Measurements from ENCODE around the gene ADGRL3.

Gene ADGRL3

GRCh38 chr4:61493041-61493440 is 292.9 kb downstream of the ADGRL3 start:
- Histone ChIP-seq H3K4me2 (ENCODE audit: low read length) (no peak overlapping the region), H3K36me3 (ENCODE audit: insufficient read depth, low read length) (no peaks in the 10 kb centered on the region), H3K4me1 (ENCODE audit: insufficient read depth, low read length, severe bottlenecking) (no peaks in the 10 kb centered on the region), H3K9ac (ENCODE audit: low read length) (no peak overlapping the region), H3K9me3 (ENCODE audit: low read length) (no peaks in the 10 kb centered on the region), H4K20me1 (ENCODE audit: insufficient read depth, low read length) (no peaks in the 10 kb centered on the region), H3K9me2 (ENCODE audit: low read depth, low read length) (no peaks in the 10 kb centered on the region), H3K79me2 (ENCODE audit: insufficient read depth, low read length) (no peaks in the 10 kb centered on the region), H3K27me3 (ENCODE audit: insufficient read depth, low read length) (no peaks in the 10 kb centered on the region), H3K4me3 (ENCODE audit: low read depth, low read length, poor library complexity, severe bottlenecking) (no peak overlapping the region), H3K27ac (ENCODE audit: low read depth, low read length, poor library complexity, severe bottlenecking) (no peak overlapping the region), H2AFZ (ENCODE audit: low read length) (no peak overlapping the region), H3F3A (ENCODE audit: insufficient read depth, low read length) (no peaks in the 10 kb centered on the region)
- TF ChIP-seq CTCF (IDR thresholded peaks at IDR 0.05; ENCODE audit: low read length) = no peak
- TF ChIP-seq EZH2 (IDR thresholded peaks at IDR 0.05; ENCODE audit: borderline replicate concordance, low read length) = no peak

GRCh38 chr4:61493470-61493869 is 293.3 kb downstream of the ADGRL3 start:
- Histone ChIP-seq H3K4me3 (ENCODE audit: low read depth, low read length, poor library complexity, severe bottlenecking) (no peak overlapping the region), H3K27ac (ENCODE audit: low read depth, low read length, poor library complexity, severe bottlenecking) (no peak overlapping the region), H3K79me2 (ENCODE audit: insufficient read depth, low read length) (no peaks in the 10 kb centered on the region), H3K4me2 (ENCODE audit: low read length) (no peak overlapping the region), H4K20me1 (ENCODE audit: insufficient read depth, low read length) (no peaks in the 10 kb centered on the region), H3K9me3 (ENCODE audit: low read length) (no peaks in the 10 kb centered on the region), H3F3A (ENCODE audit: insufficient read depth, low read length) (no peaks in the 10 kb centered on the region), H3K27me3 (ENCODE audit: insufficient read depth, low read length) (no peaks in the 10 kb centered on the region), H3K4me1 (ENCODE audit: insufficient read depth, low read length, severe bottlenecking) (no peaks in the 10 kb centered on the region), H2AFZ (ENCODE audit: low read length) (no peak overlapping the region), H3K9me2 (ENCODE audit: low read depth, low read length) (no peaks in the 10 kb centered on the region), H3K36me3 (ENCODE audit: insufficient read depth, low read length) (no peaks in the 10 kb centered on the region), H3K9ac (ENCODE audit: low read length) (no peak overlapping the region)
- TF ChIP-seq CTCF (IDR thresholded peaks at IDR 0.05; ENCODE audit: low read length) = no peak
- no peak for TF ChIP-seq EZH2 (IDR thresholded peaks at IDR 0.05; ENCODE audit: borderline replicate concordance, low read length)

- Histone ChIP-seq H3K9me2 (ENCODE audit: low read depth, low read length) (no peaks in the 10 kb centered on the region), H3K4me3 (ENCODE audit: low read depth, low read length, poor library complexity, severe bottlenecking) (no peak overlapping the region), H3K9me3 (ENCODE audit: low read length) (no peaks in the 10 kb centered on the region), H3K27me3 (ENCODE audit: insufficient read depth, low read length) (no peaks in the 10 kb centered on the region), H3K9ac (ENCODE audit: low read length) (no peak overlapping the region), H3K79me2 (ENCODE audit: insufficient read depth, low read length) (no peaks in the 10 kb centered on the region), H3K4me1 (ENCODE audit: insufficient read depth, low read length, severe bottlenecking) (no peaks in the 10 kb centered on the region), H4K20me1 (ENCODE audit: insufficient read depth, low read length) (no peaks in the 10 kb centered on the region), H3K27ac (ENCODE audit: low read depth, low read length, poor library complexity, severe bottlenecking) (no peak overlapping the region), H3F3A (ENCODE audit: insufficient read depth, low read length) (no peaks in the 10 kb centered on the region), H3K36me3 (ENCODE audit: insufficient read depth, low read length) (no peaks in the 10 kb centered on the region), H2AFZ (ENCODE audit: low read length) (no peak overlapping the region), H3K4me2 (ENCODE audit: low read length) (no peak overlapping the region)
- TF ChIP-seq CTCF (IDR thresholded peaks at IDR 0.05; ENCODE audit: low read length) (no peak), EZH2 (IDR thresholded peaks at IDR 0.05; ENCODE audit: borderline replicate concordance, low read length) (no peak)
Observed at GRCh38 chr4:61500883-61501282, 300.8 kb downstream of the ADGRL3 start.

All from OCI-LY1 (cell line).